ENCODE data around the gene PPARA.
"Not testable (repeated sequence)": the region's sequence is repeated elsewhere in the genome, so short reads cannot be mapped to it uniquely, and the experiment has no call there.

PPARA gene

GRCh38 chr22:46132193-46132829 lies 18.0 kb upstream of the PPARA start:
- H3K4me1 ChIP-seq (ENCODE audit: control insufficient read depth in 1 of 2, insufficient read depth in 2 of 2, low read length in 2 of 2); H3K4me3 ChIP-seq (ENCODE audit: low read depth in 1 of 2, low read length in 2 of 2); H3K27me3 ChIP-seq (ENCODE audit: low read depth, low read length); H3K36me3 ChIP-seq (ENCODE audit: control insufficient read depth in 1 of 2, insufficient read depth in 2 of 2, low read length in 2 of 2); H3K9me3 ChIP-seq (ENCODE audit: control insufficient read depth in 1 of 2, low read length in 2 of 2); H3K27ac ChIP-seq (ENCODE audit: low read length): not testable (repeated sequence)

GRCh38 chr22:46132830-46133587 lies 17.3 kb upstream of the PPARA start:
- H3K4me3 ChIP-seq (ENCODE audit: low read depth in 1 of 2, low read length in 2 of 2) = no peak overlapping the region
- no peaks in the 10 kb centered on the region for H3K27me3 ChIP-seq (ENCODE audit: low read depth, low read length)
- no peaks in the 10 kb centered on the region for H3K4me1 ChIP-seq (ENCODE audit: control insufficient read depth in 1 of 2, insufficient read depth in 2 of 2, low read length in 2 of 2)
- H3K9me3 ChIP-seq (ENCODE audit: control insufficient read depth in 1 of 2, low read length in 2 of 2) = no peaks in the 10 kb centered on the region
- no peaks in the 10 kb centered on the region for H3K36me3 ChIP-seq (ENCODE audit: control insufficient read depth in 1 of 2, insufficient read depth in 2 of 2, low read length in 2 of 2)
- no peak overlapping the region for H3K27ac ChIP-seq (ENCODE audit: low read length)

- no peak overlapping the region for H3K4me3 ChIP-seq (ENCODE audit: low read depth in 1 of 2, low read length in 2 of 2)
- H3K27ac ChIP-seq (ENCODE audit: low read length) = no peak overlapping the region
- H3K4me1 ChIP-seq (ENCODE audit: control insufficient read depth in 1 of 2, insufficient read depth in 2 of 2, low read length in 2 of 2) = no peaks in the 10 kb centered on the region
- no peaks in the 10 kb centered on the region for H3K9me3 ChIP-seq (ENCODE audit: control insufficient read depth in 1 of 2, low read length in 2 of 2)
- no peaks in the 10 kb centered on the region for H3K36me3 ChIP-seq (ENCODE audit: control insufficient read depth in 1 of 2, insufficient read depth in 2 of 2, low read length in 2 of 2)
- H3K27me3 ChIP-seq (ENCODE audit: low read depth, low read length) = no peaks in the 10 kb centered on the region
Observed at GRCh38 chr22:46133588-46133855, 16.8 kb upstream of the PPARA start.

GRCh38 chr22:46134111-46134705 lies 16.1 kb upstream of the PPARA start:
- H3K27ac ChIP-seq (ENCODE audit: low read length) = no peak overlapping the region

GRCh38 chr22:46135611-46136485 lies 14.5 kb upstream of the PPARA start:
- H3K4me1 ChIP-seq (ENCODE audit: control insufficient read depth in 1 of 2, insufficient read depth in 2 of 2, low read length in 2 of 2) = peaks cover 0 to 6% of the 10 kb centered on the region in 2 donors
- no peaks in the 10 kb centered on the region for H3K27me3 ChIP-seq (ENCODE audit: low read depth, low read length)
- no peaks in the 10 kb centered on the region for H3K36me3 ChIP-seq (ENCODE audit: control insufficient read depth in 1 of 2, insufficient read depth in 2 of 2, low read length in 2 of 2)
- H3K4me3 ChIP-seq (ENCODE audit: low read depth in 1 of 2, low read length in 2 of 2) = no peak overlapping the region
- no peak overlapping the region for H3K27ac ChIP-seq (ENCODE audit: low read length)
- no peaks in the 10 kb centered on the region for H3K9me3 ChIP-seq (ENCODE audit: control insufficient read depth in 1 of 2, low read length in 2 of 2)

More at GRCh38 chr22:46134111-46134705, 16.1 kb upstream of the PPARA start:
- no peaks in the 10 kb centered on the region for H3K9me3 ChIP-seq (ENCODE audit: control insufficient read depth in 1 of 2, low read length in 2 of 2)
- H3K4me1 ChIP-seq (ENCODE audit: control insufficient read depth in 1 of 2, insufficient read depth in 2 of 2, low read length in 2 of 2) = no peaks in the 10 kb centered on the region
- no peaks in the 10 kb centered on the region for H3K27me3 ChIP-seq (ENCODE audit: low read depth, low read length)
- no peaks in the 10 kb centered on the region for H3K36me3 ChIP-seq (ENCODE audit: control insufficient read depth in 1 of 2, insufficient read depth in 2 of 2, low read length in 2 of 2)
- no peak overlapping the region for H3K4me3 ChIP-seq (ENCODE audit: low read depth in 1 of 2, low read length in 2 of 2)

- Histone ChIP-seq H3K9me3 (ENCODE audit: control insufficient read depth in 1 of 2, low read length in 2 of 2) (no peaks in the 10 kb centered on the region), H3K36me3 (ENCODE audit: control insufficient read depth in 1 of 2, insufficient read depth in 2 of 2, low read length in 2 of 2) (no peaks in the 10 kb centered on the region), H3K4me3 (ENCODE audit: low read depth in 1 of 2, low read length in 2 of 2) (no peak overlapping the region), H3K4me1 (ENCODE audit: control insufficient read depth in 1 of 2, insufficient read depth in 2 of 2, low read length in 2 of 2) (peaks cover 0 to 6% of the 10 kb centered on the region in 2 donors), H3K27ac (ENCODE audit: low read length) (no peak overlapping the region), H3K27me3 (ENCODE audit: low read depth, low read length) (no peaks in the 10 kb centered on the region)
Observed at GRCh38 chr22:46136486-46137217, 13.7 kb upstream of the PPARA start.

GRCh38 chr22:46137218-46137766 lies 13.0 kb upstream of the PPARA start:
- Histone ChIP-seq H3K9me3 (ENCODE audit: control insufficient read depth in 1 of 2, low read length in 2 of 2) (no peaks in the 10 kb centered on the region), H3K4me3 (ENCODE audit: low read depth in 1 of 2, low read length in 2 of 2) (no peak overlapping the region), H3K36me3 (ENCODE audit: control insufficient read depth in 1 of 2, insufficient read depth in 2 of 2, low read length in 2 of 2) (no peaks in the 10 kb centered on the region), H3K27me3 (ENCODE audit: low read depth, low read length) (no peaks in the 10 kb centered on the region), H3K4me1 (ENCODE audit: control insufficient read depth in 1 of 2, insufficient read depth in 2 of 2, low read length in 2 of 2) (peaks cover 0 to 6% of the 10 kb centered on the region in 2 donors), H3K27ac (ENCODE audit: low read length) (no peak overlapping the region)

- Histone ChIP-seq H3K4me1 (ENCODE audit: control insufficient read depth in 1 of 2, insufficient read depth in 2 of 2, low read length in 2 of 2) (peaks cover 0 to 6% of the 10 kb centered on the region in 2 donors), H3K4me3 (ENCODE audit: low read depth in 1 of 2, low read length in 2 of 2) (no peak overlapping the region), H3K27ac (ENCODE audit: low read length) (no peak overlapping the region), H3K9me3 (ENCODE audit: control insufficient read depth in 1 of 2, low read length in 2 of 2) (no peaks in the 10 kb centered on the region), H3K36me3 (ENCODE audit: control insufficient read depth in 1 of 2, insufficient read depth in 2 of 2, low read length in 2 of 2) (no peaks in the 10 kb centered on the region), H3K27me3 (ENCODE audit: low read depth, low read length) (no peaks in the 10 kb centered on the region)
Observed at GRCh38 chr22:46138058-46138797, 12.1 kb upstream of the PPARA start.

GRCh38 chr22:46139417-46139816 lies 10.9 kb upstream of the PPARA start:
- not testable (repeated sequence) for H3K36me3 ChIP-seq (ENCODE audit: control insufficient read depth in 1 of 2, insufficient read depth in 2 of 2, low read length in 2 of 2); H3K9me3 ChIP-seq (ENCODE audit: control insufficient read depth in 1 of 2, low read length in 2 of 2); H3K4me1 ChIP-seq (ENCODE audit: control insufficient read depth in 1 of 2, insufficient read depth in 2 of 2, low read length in 2 of 2); H3K27me3 ChIP-seq (ENCODE audit: low read depth, low read length); H3K4me3 ChIP-seq (ENCODE audit: low read depth in 1 of 2, low read length in 2 of 2); H3K27ac ChIP-seq (ENCODE audit: low read length)

GRCh38 chr22:46139895-46140350 lies 10.4 kb upstream of the PPARA start:
- no peak overlapping the region for H3K27ac ChIP-seq (ENCODE audit: low read length)
- no peaks in the 10 kb centered on the region for H3K36me3 ChIP-seq (ENCODE audit: control insufficient read depth in 1 of 2, insufficient read depth in 2 of 2, low read length in 2 of 2)
- no peak overlapping the region for H3K4me3 ChIP-seq (ENCODE audit: low read depth in 1 of 2, low read length in 2 of 2)

More at GRCh38 chr22:46139895-46140350, 10.4 kb upstream of the PPARA start:
- Histone ChIP-seq H3K27me3 (ENCODE audit: low read depth, low read length) (no peaks in the 10 kb centered on the region), H3K9me3 (ENCODE audit: control insufficient read depth in 1 of 2, low read length in 2 of 2) (no peaks in the 10 kb centered on the region), H3K4me1 (ENCODE audit: control insufficient read depth in 1 of 2, insufficient read depth in 2 of 2, low read length in 2 of 2) (peaks cover 0 to 6% of the 10 kb centered on the region in 2 donors)

Measured in muscle layer of duodenum (tissue), 2 donors.